AG04450 (cell line): Measurements from ENCODE around the gene ALPK1. TPM values are rescaled to one million over a fixed set of nuclear protein-coding genes. Genes with fewer than 3 reads are reported as not detected.

Experiments
- CTCF ChIA-PET: fragments of 300-600, 350-600 bp; formaldehyde crosslinking; extraction: SDS; loops from one replicate; lab custom pipeline; 2022; ENCODE audit warnings: antibody characterized with exemption, inconsistent platforms; lab: Charles Lee
- POLR2A ChIA-PET: fragments of 350-600 bp; formaldehyde crosslinking; extraction: SDS; loops from one replicate; lab custom pipeline; 2021; ENCODE audit warnings: antibody characterized with exemption, inconsistent platforms; lab: Yijun Ruan, JAX
- DNase-seq: peaks from one replicate; pipeline ENCODE4 v3.0.0-alpha.2; 2011; ENCODE audit warnings: low read depth, low spot score
- H3K27ac ChIP-seq: one replicate; pipeline ENCODE4 v1.5.1; 2012; ENCODE audit warnings: low read depth, low read length, control low read depth
- H3K27me3 ChIP-seq: one replicate; pipeline ENCODE4 v1.6.0; 2012; ENCODE audit warnings: low read length; ENCODE audit not compliant: control insufficient read depth, insufficient read depth
- H3K4me3 ChIP-seq: 2 replicates; pipeline ENCODE4 v1.5.1; 2011; ENCODE audit warnings: mild to moderate bottlenecking, low read depth, low read length, control low read depth
- H3K9me3 ChIP-seq: 2 replicates; pipeline ENCODE4 v1.5.1; 2012; ENCODE audit warnings: low read length; ENCODE audit not compliant: control insufficient read depth, insufficient read depth
- polyA plus RNA-seq: library from polyadenylated mRNA; depleted of rRNA; stranded (reverse); fragments of >200 nt; gene quantifications from 2 replicates; pipeline ENCODE4 v1.2.3, GENCODE V29; 2011
- TF ChIP-seq, protein P1 (sequence below): IDR thresholded peaks from 2 replicates; pipeline ENCODE4 v1.5.1; 2011; ENCODE audit warnings: low read depth, low read length, control low read depth, inconsistent platforms

The ALPK1 gene
- polyA plus RNA-seq, 1 experiment, result 14.0 TPM

- Histone ChIP-seq H3K27me3 (no peaks in the 10 kb centered on the region), H3K9me3 (no peaks in the 10 kb centered on the region)
- POLR2A ChIA-PET, result no interaction called here
These were observed 73.3 kb downstream of the ALPK1 start for GRCh38 chr4:112370466-112370865.

DNA sequence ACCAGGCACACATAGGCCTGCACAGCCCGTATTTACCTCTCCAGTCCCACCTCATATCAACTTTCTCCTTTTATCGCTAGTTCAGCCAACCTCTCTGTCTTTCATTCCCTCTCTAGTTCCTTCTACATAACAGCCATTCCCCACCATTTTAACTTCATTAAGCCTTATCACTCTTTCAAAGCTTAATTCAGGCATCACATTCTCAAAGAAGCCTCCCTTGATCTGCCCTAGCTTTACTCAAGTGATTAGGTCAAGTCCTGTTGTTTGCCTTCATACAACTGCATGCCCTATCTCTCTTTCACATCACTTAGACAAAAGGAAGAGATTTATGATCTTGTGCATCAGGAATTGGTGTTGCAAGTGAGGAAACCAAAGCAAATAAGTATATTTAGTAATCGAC, 74.2 kb downstream of the ALPK1 start:
- Histone ChIP-seq H3K9me3 (no peaks in the 10 kb centered on the region), H3K4me3 (no peak overlapping the region), H3K27ac (no peak overlapping the region), H3K27me3 (no peaks in the 10 kb centered on the region)
- DNase-seq, result no peak
- TF ChIP-seq, protein P1, sequence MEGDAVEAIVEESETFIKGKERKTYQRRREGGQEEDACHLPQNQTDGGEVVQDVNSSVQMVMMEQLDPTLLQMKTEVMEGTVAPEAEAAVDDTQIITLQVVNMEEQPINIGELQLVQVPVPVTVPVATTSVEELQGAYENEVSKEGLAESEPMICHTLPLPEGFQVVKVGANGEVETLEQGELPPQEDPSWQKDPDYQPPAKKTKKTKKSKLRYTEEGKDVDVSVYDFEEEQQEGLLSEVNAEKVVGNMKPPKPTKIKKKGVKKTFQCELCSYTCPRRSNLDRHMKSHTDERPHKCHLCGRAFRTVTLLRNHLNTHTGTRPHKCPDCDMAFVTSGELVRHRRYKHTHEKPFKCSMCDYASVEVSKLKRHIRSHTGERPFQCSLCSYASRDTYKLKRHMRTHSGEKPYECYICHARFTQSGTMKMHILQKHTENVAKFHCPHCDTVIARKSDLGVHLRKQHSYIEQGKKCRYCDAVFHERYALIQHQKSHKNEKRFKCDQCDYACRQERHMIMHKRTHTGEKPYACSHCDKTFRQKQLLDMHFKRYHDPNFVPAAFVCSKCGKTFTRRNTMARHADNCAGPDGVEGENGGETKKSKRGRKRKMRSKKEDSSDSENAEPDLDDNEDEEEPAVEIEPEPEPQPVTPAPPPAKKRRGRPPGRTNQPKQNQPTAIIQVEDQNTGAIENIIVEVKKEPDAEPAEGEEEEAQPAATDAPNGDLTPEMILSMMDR, result no peak
- ChIA-PET POLR2A (no interaction called here), CTCF (no interaction called here)

More at GRCh38 chr4:112370466-112370865, 73.3 kb downstream of the ALPK1 start:
- Histone ChIP-seq H3K27ac (no peak overlapping the region), H3K4me3 (no peak overlapping the region)
- CTCF ChIA-PET, result interaction anchor here (1.0 kb wide), 1 partner anchor 234 kb away, joined by 4 read pairs; no protein-coding TSS in a partner anchor
- DNase-seq, result no peak
- TF ChIP-seq, protein P1, result no peak

DNA sequence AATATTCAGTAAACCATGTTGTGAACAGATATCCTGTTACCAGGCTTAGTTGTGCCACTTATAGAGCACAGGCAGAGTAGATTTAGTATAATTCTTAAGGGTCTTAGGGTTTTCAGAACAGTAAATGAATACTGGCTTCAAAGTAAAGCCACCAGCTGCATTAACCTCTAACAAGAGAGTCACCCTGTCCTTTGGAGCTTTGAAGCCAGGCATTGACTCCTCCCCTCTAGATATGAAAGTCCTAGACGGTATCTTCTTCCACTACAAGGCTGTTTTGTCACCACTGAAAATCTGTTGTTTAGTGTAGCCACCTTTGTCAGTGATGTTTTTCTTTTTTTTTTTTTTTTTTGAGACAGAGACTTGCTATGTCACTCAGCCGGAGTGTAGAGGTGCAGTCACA, 77.7 kb downstream of the ALPK1 start:
- H3K27me3 ChIP-seq, result no peaks in the 10 kb centered on the region
- TF ChIP-seq, protein P1, result no peak
- DNase-seq, result no peak
- no peaks in the 10 kb centered on the region for H3K9me3 ChIP-seq
- H3K4me3 ChIP-seq, result no peak overlapping the region
- no peak overlapping the region for H3K27ac ChIP-seq
- CTCF ChIA-PET, result no interaction called here
- POLR2A ChIA-PET, result no interaction called here

DNA sequence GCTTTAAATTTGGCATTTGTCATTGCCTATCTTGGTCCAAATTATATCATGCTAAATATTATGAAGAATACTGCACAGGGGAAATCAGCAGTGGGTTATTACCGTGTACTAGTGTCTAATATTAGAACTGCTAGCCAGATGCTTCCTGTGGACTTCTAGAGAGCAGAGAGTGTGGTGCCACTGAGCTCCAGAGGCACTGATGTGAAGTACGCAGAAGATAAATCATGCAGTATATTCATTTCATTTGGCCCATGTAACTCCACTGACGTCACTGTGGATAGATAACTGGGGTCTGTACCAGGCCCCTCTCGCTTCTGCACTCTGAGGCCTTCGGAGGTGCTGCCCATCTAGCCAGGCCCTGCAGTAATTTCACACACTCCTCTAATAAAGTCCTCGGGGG, 80.0 kb downstream of the ALPK1 start:
- TF ChIP-seq, protein P1, result no peak
- CTCF ChIA-PET, result no interaction called here
- DNase-seq, result no peak
- no peak overlapping the region for H3K4me3 ChIP-seq
- POLR2A ChIA-PET, result no interaction called here
- no peak overlapping the region for H3K27ac ChIP-seq
- H3K9me3 ChIP-seq, result no peaks in the 10 kb centered on the region
- H3K27me3 ChIP-seq, result no peaks in the 10 kb centered on the region

DNA sequence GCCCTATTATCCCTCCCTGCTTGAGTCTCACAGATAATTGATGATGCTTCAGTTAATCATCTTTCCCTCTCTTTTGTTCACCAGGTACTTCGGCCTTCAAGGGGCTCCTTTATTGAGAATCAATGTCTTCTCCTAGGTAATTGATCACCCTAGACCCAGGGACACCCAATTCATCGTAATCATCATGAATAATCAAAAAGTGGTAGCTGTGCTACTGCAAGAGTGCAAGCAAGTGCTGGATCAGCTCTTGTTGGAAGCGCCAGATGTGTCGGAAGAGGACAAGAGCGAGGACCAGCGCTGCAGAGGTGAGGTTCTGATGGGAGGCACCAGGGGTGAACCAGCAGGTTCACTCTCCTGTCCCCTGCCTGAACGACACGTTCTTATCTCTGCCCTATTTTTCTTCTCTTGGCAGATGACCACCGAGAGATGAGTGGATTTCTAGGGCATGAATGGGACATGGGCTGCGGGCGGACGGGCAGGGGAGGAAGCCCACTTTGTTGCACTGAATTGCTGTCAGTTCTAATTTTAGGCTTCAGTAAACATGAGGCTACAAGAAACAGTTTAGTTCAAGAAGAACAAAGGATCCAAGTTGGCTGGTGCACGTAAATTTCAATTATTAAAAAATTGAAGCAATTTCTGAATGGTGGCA, 80.5 kb downstream of the ALPK1 start:
- CTCF ChIA-PET, result no interaction called here
- no peak overlapping the region for H3K27ac ChIP-seq
- POLR2A ChIA-PET, result no interaction called here
- no peaks in the 10 kb centered on the region for H3K9me3 ChIP-seq
- no peaks in the 10 kb centered on the region for H3K27me3 ChIP-seq
- TF ChIP-seq, protein P1, result no peak
- DNase-seq, result no peak
- no peak overlapping the region for H3K4me3 ChIP-seq
